M059J (cell line): ENCODE measurements around the gene ZNF467. TPM values are rescaled to one million over a fixed set of nuclear protein-coding genes. Genes with fewer than 3 reads are reported as not detected.

ENCODE experiments used
- DNase-seq: peaks from one replicate; pipeline ENCODE4 v3.0.0-alpha.2; 2012; ENCODE audit warnings: low read depth
- total RNA-seq: library from RNA; depleted of rRNA; stranded (reverse); fragments of >200 nt; shearing (Covaris generic); gene quantifications from 2 replicates; pipeline ENCODE4 v1.2.3, GENCODE V29; 2014

Gene ZNF467
- total RNA-seq, 1 experiment from 2014 or later: 0.96 TPM

DNA sequence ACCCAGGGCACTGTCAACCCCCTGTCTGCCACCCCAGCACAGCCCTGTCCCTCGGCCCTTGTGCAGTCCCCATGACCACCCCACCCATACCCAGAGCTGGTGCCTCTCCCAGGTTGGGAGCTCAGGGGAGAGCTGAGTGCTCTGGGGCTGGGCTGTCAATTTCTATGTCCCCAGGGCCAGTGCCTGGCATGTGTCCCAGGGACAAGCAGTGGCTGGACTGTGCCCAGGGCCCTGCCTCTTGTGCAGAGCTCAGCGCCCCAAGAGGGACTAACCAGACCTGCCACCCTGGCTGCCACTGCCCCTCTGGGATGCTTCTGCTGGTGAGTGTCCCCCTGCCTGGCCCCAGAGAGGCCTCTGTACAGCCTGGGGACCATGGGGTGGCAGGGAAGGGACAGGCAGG lies 35.8 kb upstream of the ZNF467 start:
- DNase-seq: no peak

DNA sequence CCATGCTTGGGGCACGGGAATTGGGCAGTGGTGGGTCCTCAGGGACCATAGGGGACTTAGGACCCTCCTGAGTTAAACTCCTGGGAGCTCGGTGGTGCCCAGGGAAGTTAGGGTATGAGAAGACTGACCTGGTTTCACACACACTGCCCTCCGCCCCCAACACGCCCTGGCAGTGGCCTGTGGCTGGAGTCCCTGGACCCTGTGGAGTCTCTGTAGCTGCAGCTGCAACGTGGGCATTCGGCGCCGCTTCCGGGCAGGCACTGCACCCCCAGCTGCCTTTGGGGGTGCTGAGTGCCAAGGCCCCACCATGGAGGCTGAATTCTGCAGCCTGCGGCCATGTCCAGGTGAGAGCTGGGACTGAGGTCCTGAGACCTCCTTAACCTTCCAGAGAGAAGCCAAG lies 34.9 kb upstream of the ZNF467 start:
- DNase-seq: no peak

DNA sequence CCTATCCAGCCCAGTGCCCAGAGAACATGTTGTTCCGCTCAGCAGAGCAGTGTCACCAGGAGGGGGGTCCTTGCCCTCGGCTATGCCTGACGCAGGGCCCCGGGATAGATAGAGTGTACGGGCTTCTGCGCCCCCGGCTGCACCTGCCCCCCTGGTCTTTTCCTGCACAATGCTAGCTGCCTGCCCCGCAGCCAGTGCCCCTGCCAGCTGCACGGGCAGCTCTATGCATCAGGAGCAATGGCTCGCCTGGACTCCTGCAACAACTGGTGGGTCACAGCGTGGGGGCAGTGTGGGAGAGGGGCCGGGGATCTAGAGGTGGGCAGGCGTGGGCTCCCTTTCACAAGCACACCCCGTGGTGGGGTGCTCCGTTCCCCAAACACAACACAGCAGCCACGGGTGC lies 33.3 kb upstream of the ZNF467 start:
- no peak for DNase-seq

DNA sequence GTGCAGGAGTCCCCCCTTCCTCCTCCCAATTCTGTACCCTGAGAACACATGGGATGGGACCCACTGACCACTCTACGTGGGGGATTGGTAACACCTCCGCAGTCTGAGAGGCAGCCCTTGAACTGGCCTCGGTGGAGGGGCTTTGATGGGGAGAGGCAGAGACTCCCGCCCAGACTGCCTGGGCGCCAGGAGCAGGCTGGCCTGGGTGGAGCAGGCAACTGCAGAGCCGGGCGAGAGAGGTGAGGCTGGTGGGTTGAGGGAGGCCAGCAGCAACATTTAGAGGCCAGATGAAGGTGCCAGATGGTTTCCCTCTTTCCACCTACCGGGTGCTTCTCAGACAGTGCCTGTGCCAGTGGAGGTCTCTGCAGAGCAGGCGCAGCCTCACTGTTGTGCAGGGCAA lies 30.7 kb upstream of the ZNF467 start:
- no peak for DNase-seq

DNA sequence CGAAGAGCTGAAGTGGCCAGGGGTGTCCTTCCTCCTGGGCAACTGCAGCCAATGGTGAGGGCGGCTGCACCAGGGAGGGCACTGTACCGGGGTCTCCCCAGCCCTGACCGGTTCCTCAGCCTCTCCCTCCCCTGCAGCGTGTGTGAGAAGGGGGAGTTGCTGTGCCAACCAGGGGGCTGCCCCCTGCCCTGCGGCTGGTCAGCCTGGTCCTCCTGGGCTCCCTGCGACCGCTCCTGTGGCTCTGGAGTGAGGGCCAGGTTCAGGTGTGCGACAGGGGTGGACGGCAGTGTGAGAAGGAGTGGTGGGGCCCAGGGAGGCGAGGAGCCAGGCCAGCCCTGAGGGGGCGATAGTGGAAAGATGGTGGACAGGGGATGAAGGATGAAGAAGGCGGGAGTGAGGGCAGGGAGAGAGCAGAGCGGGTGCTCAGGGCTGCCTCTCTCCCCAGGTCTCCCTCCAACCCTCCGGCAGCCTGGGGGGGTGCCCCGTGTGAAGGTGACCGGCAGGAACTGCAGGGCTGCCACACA lies 30.2 kb upstream of the ZNF467 start:
- no peak for DNase-seq

DNA sequence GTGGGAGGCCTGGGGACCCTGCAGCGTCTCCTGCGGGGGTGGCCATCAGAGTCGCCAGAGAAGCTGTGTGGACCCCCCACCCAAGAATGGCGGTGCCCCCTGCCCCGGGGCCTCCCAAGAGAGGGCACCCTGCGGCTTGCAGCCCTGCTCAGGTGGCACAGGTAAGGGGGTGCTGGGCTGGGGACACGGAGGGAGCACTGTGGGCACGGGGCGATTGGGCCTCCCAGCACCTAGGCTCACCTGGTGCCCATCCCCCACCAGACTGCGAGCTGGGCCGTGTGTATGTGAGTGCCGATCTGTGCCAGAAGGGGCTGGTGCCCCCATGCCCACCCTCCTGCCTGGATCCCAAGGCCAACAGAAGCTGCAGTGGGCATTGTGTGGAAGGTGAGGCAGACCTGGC lies 29.6 kb upstream of the ZNF467 start:
- no peak for DNase-seq

DNA sequence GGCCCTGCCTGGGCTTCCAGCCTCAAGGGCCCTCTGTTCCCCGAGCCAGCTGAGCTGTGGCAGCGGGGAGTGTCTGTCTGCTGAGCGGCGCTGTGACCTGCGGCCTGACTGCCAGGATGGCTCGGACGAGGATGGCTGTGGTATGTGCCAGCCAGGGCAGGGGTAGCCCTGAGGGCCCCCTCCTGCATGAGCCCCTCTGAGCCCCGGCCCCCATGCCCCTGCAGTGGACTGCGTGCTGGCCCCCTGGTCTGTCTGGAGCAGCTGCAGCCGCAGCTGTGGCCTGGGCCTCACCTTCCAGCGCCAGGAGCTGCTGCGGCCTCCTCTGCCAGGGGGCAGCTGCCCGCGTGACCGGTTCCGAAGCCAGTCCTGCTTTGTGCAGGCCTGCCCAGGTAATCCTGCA lies 28.4 kb upstream of the ZNF467 start:
- DNase-seq: no peak

DNA sequence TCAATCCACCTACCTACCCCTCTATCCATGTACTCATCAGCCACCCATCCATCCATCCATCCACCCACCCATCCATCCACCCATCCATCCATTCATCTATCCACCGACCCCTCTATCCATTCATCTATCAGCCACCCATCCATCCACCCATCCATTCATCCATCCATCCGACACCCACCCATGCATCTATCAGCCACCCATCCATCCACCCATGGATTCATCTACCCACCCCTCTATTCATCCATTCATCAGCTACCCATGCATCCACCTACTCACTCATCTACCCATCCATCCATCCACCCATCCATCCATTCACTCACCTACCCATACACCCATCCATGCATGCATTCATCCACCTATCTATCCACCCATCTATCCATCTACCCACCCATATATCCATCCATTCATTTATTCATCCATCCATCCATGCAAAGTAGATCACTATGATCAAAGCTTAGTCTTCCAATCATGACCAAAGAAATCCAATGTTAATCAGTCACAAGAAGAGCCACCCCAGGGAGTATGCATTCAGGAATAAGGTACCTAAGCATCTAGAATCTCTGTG lies 27.7 kb upstream of the ZNF467 start:
- no peak for DNase-seq

DNA sequence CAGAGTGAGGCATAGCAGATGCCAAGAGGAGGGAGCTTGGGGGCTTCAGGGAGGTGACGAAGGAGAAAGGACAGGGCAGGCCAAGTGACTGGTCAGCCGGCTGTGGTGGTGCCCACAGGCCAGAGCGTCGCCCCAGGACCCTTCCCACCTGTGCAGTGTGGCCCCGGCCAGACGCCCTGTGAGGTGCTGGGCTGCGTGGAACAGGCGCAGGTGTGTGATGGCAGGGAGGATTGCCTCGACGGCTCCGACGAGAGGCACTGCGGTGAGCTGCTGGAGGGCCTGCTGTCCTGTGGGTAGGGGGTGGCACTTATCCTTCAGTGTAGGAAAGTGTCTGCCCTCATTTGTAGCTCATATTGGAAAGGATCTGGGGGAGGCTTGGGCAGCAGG lies 26.8 kb upstream of the ZNF467 start:
- DNase-seq: no peak

DNA sequence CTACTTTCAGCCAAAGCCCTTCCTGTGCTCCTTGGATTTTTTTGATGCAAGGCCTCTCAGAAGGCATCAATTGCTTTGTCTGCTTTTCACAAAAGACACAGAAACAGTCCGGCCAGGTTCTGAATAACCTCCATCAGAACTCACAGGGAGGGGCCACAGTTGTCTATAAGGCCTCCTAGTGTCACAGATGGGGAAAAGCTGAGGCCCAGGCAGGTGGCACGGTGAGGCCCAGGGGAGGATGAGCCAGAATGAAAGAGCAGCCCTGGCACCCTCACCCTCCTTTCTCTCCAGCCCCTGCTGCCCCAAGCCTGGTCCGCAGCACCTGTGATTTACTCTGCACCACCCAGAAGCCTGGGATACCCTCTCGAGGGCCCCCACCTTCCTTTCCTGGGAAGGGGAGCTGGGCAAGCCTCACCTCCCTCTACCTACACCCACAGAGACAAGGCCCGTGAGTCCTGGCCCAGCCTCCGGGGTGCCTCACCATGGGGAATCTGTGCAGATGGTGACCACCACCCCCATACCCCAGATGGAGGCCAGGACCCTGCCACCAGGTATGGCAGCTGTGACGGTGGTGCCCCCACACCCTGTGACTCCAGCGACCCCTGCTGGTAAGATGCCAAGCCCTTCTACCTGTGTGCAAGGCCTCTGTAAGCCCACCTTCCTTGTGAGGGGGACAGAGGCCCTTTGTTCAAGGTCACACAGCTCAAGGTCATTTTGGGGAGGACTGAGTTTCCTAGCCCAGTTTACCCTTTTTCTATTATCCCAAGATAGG lies 26.2 kb upstream of the ZNF467 start:
- DNase-seq: no peak

DNA sequence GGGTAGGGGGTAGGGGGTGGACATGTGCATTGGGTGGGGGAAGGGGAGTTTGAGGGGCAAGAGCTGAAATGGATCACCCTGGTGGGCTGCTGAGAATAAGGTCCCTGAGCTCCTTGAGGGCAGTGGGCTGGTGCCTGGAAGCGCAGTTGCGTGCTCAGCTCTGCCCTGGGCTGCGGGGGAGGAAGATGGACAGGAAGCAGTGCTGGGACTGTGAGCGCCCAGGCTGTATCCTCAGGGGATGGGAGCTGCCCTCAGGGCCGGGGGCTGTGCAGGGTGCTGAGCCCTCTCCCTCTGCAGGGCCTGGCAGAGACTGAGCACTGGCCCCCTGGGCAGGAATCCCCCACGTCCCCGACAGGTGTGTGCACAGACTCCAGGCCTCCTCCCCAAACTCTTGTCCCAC lies 24.4 kb upstream of the ZNF467 start:
- DNase-seq: no peak

DNA sequence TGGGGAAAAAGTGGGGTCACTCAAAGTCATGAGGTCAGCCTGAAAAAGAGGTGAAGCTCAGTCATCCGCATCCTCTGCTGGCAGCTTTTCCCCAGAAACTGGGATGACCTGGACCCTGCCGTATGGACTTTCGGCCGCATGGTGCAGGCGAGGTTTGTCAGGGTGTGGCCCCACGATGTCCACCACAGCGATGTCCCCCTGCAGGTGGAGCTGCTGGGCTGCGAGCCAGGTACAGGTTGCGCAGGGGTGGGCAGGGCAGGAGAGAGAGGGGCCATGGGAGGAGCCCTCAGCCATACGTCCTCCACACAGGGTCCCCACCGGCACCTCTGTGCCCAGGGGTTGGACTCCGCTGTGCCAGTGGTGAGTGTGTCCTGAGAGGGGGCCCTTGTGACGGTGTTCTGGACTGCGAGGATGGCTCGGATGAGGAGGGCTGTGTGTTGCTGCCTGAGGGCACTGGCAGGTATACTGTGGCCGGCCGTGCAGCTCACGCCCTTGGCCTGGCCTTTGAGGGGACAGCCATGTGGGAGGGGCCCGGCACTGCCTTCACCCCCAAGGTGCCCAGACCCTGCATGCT lies 23.0 kb upstream of the ZNF467 start:
- DNase-seq: no peak

DNA sequence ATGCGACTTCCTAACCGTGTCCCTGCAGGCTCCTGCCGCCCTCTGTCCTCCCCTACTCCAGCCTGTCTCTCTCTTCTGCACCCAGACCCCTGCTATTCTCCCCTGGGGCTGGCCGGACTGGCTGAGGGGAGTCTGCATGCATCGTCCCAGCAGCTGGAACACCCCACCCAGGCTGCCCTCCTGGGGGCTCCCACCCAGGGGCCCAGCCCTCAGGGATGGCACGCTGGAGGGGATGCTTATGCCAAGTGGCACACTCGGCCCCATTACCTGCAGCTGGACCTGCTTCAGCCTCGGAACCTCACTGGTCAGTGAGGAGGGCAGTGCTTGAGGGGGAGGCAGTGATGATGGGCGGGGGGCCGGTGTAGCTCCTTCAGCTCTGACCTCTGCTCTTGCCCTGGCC lies 21.7 kb upstream of the ZNF467 start:
- DNase-seq: no peak

DNA sequence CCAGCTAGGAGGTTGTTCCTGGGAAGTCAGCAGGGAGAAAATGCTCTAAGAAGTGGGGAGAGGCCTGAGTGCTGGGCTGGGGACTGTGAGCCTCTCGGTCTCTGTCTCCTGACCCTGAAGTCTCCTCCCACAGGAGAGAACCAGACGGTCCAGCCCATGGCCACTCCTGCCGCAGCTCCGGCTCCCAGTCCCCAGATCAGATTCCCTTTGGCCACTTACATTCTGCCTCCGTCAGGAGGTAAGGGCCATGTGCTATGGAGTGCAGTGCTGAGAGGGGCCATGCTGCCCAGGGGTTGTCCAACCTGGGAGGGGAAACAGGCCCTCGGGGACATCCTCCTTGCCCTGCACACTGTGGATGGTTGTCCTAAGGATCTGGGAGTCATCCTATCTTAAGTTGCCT lies 21.3 kb upstream of the ZNF467 start:
- DNase-seq: no peak

DNA sequence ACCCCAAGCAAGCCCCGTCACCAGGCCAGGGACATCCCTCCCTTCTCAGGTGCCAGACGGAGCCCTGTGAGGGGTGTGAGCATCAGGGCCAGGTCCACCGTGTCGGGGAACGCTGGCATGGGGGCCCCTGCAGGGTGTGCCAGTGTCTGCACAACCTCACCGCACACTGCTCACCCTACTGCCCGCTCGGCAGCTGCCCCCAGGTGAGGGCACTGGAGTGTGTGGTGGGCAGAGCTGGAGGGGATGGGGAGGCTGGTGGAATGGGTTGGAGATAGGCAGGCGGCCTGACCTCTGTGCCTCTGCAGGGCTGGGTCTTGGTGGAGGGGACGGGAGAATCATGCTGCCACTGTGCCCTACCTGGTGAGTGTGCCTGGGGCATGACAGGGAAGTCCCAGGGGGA lies 19.9 kb upstream of the ZNF467 start:
- DNase-seq: no peak

DNA sequence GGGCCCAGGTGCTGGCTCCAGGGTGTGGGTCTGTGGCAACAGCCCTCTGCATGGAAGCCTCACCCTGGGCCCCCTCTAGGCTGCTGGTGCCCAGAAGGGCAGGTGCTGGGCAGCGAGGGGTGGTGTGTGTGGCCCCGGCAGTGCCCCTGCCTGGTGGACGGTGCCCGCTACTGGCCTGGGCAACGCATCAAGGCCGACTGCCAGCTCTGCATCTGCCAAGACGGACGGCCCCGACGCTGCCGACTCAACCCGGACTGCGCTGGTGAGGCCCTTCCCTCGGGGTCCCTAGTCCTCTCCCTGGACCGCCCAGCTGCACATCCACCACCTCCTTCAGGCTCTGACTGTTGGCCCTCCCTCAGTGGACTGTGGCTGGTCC lies 18.8 kb upstream of the ZNF467 start:
- no peak for DNase-seq

DNA sequence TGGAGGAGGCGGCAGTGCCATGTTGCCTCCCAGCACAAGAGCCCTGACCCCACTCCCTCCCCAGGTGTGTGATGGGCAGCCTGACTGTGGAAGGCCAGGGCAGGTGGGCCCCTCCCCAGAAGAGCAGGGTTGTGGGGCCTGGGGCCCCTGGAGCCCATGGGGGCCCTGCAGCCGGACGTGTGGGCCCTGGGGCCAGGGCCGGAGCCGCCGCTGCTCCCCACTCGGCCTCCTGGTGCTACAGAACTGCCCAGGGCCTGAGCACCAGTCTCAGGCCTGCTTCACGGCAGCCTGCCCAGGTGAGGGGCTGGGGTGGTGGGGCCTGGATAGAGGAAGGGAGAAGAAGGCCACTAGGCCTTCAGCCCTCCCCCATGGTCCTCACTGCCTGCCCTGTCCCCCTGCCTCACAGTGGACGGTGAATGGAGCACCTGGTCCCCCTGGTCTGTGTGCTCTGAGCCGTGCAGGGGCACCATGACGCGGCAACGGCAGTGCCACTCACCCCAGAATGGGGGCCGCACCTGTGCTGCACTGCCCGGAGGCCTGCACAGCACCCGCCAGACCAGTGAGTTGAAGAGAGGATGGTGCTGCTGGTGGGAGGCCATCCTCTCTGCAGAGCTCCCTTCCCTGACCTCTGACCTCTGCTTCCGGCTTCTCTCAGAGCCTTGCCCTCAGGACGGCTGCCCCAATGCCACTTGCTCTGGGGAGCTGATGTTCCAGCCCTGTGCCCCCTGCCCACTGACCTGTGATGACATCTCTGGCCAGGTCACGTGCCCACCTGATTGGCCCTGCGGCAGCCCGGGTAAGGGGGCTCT lies 18.2 kb upstream of the ZNF467 start:
- DNase-seq: no peak

DNA sequence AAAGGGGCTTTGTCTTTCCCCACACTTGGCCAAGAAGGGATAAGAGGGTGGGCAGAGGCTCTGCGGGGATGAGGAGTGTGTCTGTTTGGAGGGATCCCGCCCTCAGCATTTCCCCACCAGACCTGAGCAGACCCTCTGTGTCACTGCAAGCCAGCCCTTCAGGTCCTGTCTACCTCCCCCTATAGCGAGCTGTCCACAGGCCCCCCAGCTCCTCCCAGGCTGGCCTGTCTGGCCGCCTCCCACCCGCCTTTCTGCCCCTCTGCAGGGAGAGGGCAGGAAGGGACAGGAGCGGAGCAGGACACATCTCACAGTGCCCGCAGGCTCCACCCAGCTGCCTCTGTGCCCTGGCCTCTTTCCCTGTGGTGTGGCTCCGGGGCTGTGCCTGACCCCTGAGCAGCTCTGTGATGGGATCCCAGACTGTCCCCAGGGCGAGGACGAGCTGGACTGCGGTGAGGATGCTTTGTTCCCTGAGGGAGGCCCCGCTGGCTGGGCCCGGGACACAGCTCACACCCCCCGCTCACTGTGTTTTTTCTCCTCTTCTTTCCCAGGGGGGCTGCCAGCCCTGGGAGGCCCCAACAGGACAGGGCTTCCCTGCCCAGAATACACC lies 17.5 kb upstream of the ZNF467 start:
- no peak for DNase-seq

DNA sequence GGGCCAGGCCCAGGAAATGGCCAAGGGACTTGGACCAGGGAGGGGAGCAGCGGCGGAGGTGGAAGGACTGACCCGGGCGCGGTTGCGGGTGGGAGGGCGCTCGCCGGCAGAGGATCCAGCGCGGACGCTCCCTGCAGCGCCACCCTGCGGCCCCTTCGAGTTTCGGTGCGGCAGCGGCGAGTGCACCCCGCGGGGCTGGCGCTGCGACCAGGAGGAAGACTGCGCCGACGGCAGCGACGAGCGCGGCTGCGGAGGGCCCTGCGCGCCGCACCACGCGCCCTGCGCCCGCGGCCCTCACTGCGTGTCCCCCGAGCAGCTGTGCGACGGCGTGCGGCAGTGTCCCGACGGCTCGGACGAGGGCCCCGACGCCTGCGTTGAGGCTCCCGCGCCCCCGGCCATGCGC lies 16.8 kb upstream of the ZNF467 start:
- DNase-seq: no peak

DNA sequence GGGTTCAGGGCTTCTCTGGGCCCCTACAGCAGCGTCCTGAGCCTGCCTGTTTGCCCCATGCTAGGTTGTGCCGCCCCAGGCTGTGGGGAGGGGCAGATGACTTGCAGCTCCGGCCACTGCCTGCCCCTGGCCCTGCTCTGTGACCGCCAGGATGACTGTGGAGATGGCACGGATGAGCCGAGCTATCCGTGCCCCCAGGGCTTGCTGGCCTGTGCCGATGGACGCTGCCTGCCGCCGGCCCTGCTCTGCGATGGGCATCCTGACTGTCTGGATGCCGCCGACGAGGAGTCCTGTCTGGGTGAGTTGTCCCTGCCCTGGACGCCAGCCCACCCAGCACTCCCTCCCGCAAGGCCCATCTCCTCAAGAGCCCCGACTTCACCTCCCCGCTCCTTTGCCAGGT lies 15.7 kb upstream of the ZNF467 start:
- DNase-seq: no peak

DNA sequence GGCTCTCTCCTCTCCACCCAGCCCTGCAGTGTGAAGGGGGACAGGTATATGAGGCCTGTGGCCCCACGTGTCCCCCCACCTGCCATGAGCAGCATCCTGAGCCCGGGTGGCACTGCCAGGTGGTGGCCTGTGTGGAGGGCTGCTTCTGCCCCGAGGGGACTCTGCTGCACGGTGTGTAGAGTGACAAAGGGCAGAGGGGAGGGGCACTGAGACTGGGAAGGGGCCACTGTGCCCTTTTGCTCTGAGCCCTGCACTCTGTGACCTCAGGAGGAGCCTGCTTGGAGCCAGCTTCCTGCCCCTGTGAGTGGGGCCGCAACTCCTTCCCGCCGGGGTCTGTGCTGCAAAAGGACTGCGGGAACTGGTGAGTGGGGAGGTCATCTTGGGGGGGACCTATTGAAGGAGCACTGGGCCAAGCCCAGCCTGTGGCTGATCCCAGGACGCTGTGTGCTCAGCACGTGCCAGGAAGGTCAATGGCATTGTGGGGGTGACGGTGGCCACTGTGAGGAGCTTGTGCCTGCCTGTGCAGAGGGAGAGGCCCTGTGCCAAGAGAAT lies 15.0 kb upstream of the ZNF467 start:
- DNase-seq: no peak
